ENCODE measurements around the gene SLC35F3. TPM values are rescaled to one million over a fixed set of nuclear protein-coding genes. Genes with fewer than 3 reads are reported as not detected.

SLC35F3 gene
- polyA plus RNA-seq, 1 experiment: 0.06 TPM

DNA sequence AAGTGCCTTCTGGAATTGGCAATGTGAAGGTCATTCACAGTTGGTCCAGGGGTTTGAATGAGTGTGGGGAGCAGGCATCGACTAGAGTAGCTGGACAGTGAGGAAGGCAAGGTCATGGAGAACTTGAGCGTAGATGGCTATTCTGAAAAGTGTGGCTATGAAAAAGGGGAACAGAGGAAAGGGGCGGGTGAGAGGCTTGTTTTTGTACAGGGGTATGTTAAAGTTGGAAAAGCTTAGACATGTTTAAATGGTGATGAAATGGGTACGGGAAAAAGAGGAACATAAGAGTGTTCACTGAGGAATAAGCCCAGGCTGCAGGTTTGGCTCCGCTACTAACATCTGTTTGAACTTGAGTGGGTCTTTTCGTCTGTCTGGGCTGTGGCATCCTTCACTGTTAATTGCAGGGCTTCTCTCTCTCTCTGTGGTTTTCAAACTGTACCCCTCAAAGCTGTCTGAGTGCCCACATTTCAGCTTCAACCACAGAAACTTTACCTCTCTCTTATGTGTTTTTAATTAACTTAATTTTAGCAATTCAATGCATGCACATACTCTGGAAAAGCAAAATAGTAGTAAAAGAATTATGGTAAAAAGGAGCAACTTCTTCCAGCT, 398.0 kb downstream of the SLC35F3 start:
- CTCF ChIA-PET: interaction anchor here (1.0 kb wide), 1 partner anchor 9 kb away, joined by 3 read pairs; no protein-coding TSS in a partner anchor

GRCh38 chr1:234303231-234303630, 398.8 kb downstream of the SLC35F3 start:
- no peak overlapping the region for H3K4me3 ChIP-seq (ENCODE audit: low read depth, low read length)
- TF ChIP-seq, protein P1, sequence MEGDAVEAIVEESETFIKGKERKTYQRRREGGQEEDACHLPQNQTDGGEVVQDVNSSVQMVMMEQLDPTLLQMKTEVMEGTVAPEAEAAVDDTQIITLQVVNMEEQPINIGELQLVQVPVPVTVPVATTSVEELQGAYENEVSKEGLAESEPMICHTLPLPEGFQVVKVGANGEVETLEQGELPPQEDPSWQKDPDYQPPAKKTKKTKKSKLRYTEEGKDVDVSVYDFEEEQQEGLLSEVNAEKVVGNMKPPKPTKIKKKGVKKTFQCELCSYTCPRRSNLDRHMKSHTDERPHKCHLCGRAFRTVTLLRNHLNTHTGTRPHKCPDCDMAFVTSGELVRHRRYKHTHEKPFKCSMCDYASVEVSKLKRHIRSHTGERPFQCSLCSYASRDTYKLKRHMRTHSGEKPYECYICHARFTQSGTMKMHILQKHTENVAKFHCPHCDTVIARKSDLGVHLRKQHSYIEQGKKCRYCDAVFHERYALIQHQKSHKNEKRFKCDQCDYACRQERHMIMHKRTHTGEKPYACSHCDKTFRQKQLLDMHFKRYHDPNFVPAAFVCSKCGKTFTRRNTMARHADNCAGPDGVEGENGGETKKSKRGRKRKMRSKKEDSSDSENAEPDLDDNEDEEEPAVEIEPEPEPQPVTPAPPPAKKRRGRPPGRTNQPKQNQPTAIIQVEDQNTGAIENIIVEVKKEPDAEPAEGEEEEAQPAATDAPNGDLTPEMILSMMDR (IDR thresholded peaks at IDR 0.05; ENCODE audit: insufficient read depth, low read depth, low read length): no peak
- no peak for DNase-seq (ENCODE audit: low read depth)
- ChIA-PET POLR2A (no interaction called here), CTCF (interaction anchor here (1.0 kb wide), 1 partner anchor 10 kb away, joined by 3 read pairs; no protein-coding TSS in a partner anchor)
- H3K27me3 ChIP-seq (ENCODE audit: control insufficient read depth, insufficient read depth, low read length): no peaks in the 10 kb centered on the region
- H3K36me3 ChIP-seq (ENCODE audit: control insufficient read depth, insufficient read depth, low read length): no peaks in the 10 kb centered on the region

More for the DNA sequence above, 398.0 kb downstream of the SLC35F3 start:
- TF ChIP-seq, protein P1 (IDR thresholded peaks at IDR 0.05; ENCODE audit: insufficient read depth, low read depth, low read length): no peak
- Histone ChIP-seq H3K36me3 (ENCODE audit: control insufficient read depth, insufficient read depth, low read length) (no peaks in the 10 kb centered on the region), H3K4me3 (ENCODE audit: low read depth, low read length) (no peak overlapping the region), H3K27me3 (ENCODE audit: control insufficient read depth, insufficient read depth, low read length) (no peaks in the 10 kb centered on the region)
- POLR2A ChIA-PET: no interaction called here
- DNase-seq (ENCODE audit: low read depth): no peak

- POLR2A ChIA-PET: no interaction called here
These were observed 403.2 kb downstream of the SLC35F3 start for GRCh38 chr1:234307726-234308125.

GRCh38 chr1:234309243-234309597, 404.7 kb downstream of the SLC35F3 start:
- Histone ChIP-seq H3K27me3 (ENCODE audit: control insufficient read depth, insufficient read depth, low read length) (no peaks in the 10 kb centered on the region), H3K36me3 (ENCODE audit: control insufficient read depth, insufficient read depth, low read length) (no peaks in the 10 kb centered on the region), H3K4me3 (ENCODE audit: low read depth, low read length) (no peak overlapping the region)
- no peak for DNase-seq (ENCODE audit: low read depth)
- TF ChIP-seq, protein P1 (IDR thresholded peaks at IDR 0.05; ENCODE audit: insufficient read depth, low read depth, low read length): no peak
- POLR2A ChIA-PET: no interaction called here
- CTCF ChIA-PET: interaction anchor here (0.8 to 2.7 kb wide), 24 partner anchors 9 to 208 kb away, joined by 3 to 18 read pairs (median 6); no protein-coding TSS in a partner anchor

More at GRCh38 chr1:234307726-234308125, 403.2 kb downstream of the SLC35F3 start:
- CTCF ChIA-PET: interaction anchor here (0.6 to 0.7 kb wide), 2 partner anchors 63 to 776 kb away, joined by 3 read pairs; no protein-coding TSS in a partner anchor
- DNase-seq (ENCODE audit: low read depth): no peak
- Histone ChIP-seq H3K27me3 (ENCODE audit: control insufficient read depth, insufficient read depth, low read length) (no peaks in the 10 kb centered on the region), H3K36me3 (ENCODE audit: control insufficient read depth, insufficient read depth, low read length) (no peaks in the 10 kb centered on the region), H3K4me3 (ENCODE audit: low read depth, low read length) (no peak overlapping the region)
- TF ChIP-seq, protein P1 (IDR thresholded peaks at IDR 0.05; ENCODE audit: insufficient read depth, low read depth, low read length): no peak

- POLR2A ChIA-PET: no interaction called here
- TF ChIP-seq, protein P1 (IDR thresholded peaks at IDR 0.05; ENCODE audit: insufficient read depth, low read depth, low read length): peak; percentile 95
- Histone ChIP-seq H3K4me3 (ENCODE audit: low read depth, low read length) (no peak overlapping the region), H3K27me3 (ENCODE audit: control insufficient read depth, insufficient read depth, low read length) (no peaks in the 10 kb centered on the region), H3K36me3 (ENCODE audit: control insufficient read depth, insufficient read depth, low read length) (no peaks in the 10 kb centered on the region)
- no peak for DNase-seq (ENCODE audit: low read depth)
- CTCF ChIA-PET: interaction anchor here (0.5 to 2.7 kb wide), 39 partner anchors 9 to 1823 kb away, joined by 3 to 18 read pairs (median 4); no protein-coding TSS in a partner anchor
These were observed 405.4 kb downstream of the SLC35F3 start for GRCh38 chr1:234309598-234310459.

All from BJ (cell line).